Inflammatory macrophage treated with lipopolysaccharide for 1 hour (primary cell): ENCODE measurements around the gene RGS3.

Source experiments
- DNase-seq, 2 donors: peaks; one replicate each; pipeline ENCODE4 v3.0.0-alpha.2; 2020 to 2022

RGS3 gene

DNA sequence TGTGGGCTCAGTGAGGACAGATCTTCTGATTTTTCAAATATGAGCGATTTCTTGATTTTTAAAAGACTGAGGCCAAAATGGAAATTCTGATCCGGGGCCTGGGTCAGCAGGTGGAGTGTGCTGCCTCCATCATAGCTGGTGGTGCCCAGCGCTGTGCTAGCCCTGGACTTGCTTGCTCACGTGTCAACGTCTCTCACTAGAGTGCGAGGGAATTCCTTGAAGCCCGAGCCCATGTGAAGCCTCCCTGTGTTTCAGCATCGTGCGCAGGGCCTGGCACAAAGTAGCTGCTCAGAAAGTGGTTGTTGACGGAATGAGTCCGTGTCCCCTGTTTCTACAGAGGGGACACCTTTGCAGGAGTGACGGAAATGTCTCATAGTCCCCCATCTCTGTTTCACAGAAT lies 50.5 kb downstream of the RGS3 start:
- no peak for DNase-seq

DNA sequence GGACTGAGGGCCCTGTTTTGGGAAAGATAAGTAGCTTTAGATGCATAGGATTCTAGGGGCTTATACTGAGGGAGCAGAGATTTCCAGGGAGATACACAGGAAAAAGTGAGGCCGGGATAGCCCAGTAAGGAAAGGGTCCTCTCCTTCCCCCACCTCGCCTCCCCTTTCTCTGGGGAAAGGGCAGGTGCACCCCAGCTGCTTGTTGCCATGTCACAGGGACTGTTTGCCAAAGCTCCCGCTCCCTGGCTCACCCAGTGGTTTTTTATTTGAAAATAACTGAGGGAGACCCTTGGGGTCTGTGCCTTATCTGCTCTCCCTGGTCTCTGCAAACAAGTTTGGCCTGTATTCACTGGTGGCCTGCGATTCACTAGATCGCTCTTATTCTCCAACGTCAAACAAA lies 51.2 kb downstream of the RGS3 start:
- DNase-seq, result no peak

DNA sequence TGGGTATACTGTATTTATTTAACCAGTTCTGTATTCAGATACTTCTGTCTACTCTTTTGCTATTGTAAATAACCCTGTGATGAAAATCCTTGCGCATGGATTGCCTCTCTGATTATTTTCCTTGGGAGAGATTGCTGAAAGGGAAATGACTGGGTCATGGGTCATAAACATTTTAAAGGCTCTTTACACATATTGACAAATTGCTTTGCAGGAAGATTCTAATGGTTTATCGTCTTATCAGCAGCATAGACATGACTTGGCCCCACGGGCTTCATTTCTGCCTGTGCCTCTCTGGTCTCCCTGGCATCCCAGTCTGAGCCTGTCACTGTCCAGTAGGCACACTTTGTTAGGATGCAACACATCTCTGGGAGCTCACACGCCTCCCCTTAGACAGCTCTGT lies 52.3 kb downstream of the RGS3 start:
- DNase-seq, result no peak

GRCh38 chr9:113516840-113517577 lies 53.5 kb downstream of the RGS3 start:
- peak; percentile 54 to 64 for DNase-seq

DNA sequence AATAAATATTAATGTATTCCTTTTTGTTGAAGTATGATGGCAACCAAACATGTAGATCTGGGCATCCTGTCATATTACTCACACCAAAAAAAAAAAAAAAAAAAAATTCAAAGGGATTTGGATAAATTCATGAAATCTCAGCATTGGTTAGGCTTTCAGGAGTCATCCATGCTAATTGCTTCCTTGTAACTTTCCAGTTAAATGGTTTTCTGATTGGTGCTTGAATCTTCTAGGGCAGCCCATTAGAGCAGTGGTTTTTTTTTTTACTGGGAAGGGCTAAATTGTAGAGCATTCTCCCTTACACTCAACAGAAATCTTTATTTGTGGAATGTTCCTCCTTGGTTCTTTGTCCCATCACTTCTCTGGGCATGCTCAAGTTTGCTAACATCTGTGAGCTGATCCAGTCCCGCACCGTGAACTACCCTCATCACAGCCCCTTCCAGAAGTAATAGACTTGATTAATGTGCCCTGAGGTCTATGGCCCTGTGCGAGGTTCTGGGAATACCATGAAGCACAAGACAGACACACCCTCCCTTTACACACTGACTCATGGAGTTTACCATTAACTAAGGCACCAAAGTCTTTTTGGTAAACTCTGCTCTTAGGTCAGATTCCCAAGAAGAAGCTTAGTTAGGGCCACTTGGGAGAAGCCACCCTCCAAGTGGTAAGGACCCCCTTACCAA lies 56.0 kb downstream of the RGS3 start:
- DNase-seq, result no peak

DNA sequence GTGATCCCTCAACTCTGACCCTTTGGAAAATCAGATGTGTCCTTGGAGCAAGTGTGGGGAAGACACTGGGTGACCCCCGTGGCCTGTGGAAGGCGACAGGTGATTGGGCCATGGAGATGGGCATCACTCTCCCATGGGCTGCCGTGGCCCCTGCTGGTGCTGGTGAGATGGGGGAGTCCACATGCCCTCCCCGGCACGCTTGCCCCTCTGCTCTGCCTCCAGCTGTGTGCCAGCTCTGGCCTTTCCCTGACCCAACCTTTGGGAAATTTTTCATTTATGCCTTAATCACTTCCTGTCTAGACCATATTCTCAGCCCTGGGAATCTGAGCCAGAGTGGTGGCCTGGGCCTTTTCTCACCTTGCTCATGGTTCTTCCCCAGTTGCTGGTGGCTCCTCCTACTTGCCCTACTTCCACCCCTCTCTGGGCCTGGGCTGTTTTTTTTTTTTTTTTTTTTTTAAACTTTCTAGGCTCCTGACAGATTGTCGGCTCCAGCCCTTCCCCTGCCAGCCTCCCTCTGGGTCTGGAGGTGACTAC lies 56.6 kb downstream of the RGS3 start:
- DNase-seq, result peak; percentile 17 to 56

DNA sequence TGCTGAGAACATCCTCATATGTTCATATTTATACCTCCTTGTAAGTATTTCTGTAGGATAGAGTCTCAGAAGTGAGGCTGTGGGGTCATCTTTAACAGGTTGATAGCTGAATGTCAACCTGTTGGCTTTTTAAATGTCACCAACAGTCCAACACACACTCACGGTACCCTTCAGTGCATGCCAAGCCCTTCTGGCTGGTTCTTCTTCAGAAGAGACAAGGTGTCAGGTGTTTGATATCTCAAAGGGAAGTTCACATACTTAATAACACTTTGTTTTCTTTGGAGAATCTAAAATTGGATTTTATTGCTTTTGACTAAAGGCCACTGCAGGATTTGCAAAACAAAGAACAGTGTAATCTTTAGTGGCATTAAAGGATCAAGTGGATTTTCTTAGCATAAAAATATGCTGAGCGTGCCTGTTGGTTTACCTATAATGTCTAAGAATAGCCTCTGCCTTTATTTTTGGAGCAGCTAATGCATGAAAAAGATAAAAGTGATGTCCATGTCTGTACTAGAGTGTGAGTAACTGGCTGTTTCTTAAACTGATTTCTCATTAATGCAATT lies 58.2 kb downstream of the RGS3 start:
- DNase-seq, result no peak

GRCh38 chr9:113522419-113522818 lies 58.9 kb downstream of the RGS3 start:
- no peak for DNase-seq

DNA sequence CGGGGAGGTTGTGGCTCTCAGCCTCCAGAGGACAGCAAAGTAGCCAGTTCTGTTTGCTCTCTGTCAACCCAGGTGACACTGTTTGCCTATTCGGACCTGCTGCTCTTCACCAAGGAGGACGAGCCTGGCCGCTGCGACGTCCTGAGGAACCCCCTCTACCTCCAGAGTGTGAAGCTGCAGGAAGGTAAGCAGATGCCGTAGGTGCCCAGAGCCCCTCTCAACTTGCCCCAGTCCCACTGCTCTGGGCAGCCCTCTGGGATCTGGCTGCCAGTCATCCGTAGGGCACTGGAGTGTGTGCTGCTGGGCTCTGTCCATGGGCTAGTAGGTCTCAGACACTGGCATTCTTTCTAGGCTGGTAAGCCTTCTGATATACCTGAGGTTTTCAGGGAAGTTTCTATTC lies 59.3 kb downstream of the RGS3 start:
- no peak for DNase-seq

GRCh38 chr9:113523421-113524141 lies 60.1 kb downstream of the RGS3 start:
- DNase-seq, result peak; percentile 89 to 94

GRCh38 chr9:113524468-113524867 lies 60.9 kb downstream of the RGS3 start:
- DNase-seq, result peak; percentile 24 to 26

- DNase-seq, result no peak
Observed at GRCh38 chr9:113525205-113525604, 61.7 kb downstream of the RGS3 start.

GRCh38 chr9:113525831-113526230 lies 62.3 kb downstream of the RGS3 start:
- DNase-seq, result no peak

GRCh38 chr9:113526231-113526746 lies 62.8 kb downstream of the RGS3 start:
- DNase-seq, result no peak

- no peak for DNase-seq
Observed at GRCh38 chr9:113526841-113527240, 63.3 kb downstream of the RGS3 start.

DNA sequence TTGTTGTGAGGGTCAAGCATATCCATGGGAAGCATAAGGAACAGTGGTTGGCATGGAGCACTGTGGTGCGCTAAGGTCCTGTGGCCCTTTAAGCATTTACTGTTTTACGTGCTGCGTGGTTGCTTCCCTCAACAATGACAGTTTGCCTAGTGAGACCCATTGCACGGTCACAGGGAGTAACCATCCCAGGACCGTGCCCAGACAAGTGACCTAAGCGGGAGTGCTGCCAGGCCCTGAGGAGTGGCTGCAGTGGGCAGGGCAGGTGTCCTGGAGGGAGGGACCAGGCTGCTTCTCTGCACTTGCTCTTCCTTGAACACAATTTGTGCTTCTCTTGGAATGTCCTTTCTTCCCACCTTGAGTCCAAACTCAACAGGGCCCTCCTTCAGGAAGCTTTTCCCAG lies 64.6 kb downstream of the RGS3 start:
- DNase-seq, result no peak

- no peak for DNase-seq
Observed at GRCh38 chr9:113528811-113529210, 65.3 kb downstream of the RGS3 start.

GRCh38 chr9:113529336-113530009 lies 65.9 kb downstream of the RGS3 start:
- DNase-seq, result no peak

DNA sequence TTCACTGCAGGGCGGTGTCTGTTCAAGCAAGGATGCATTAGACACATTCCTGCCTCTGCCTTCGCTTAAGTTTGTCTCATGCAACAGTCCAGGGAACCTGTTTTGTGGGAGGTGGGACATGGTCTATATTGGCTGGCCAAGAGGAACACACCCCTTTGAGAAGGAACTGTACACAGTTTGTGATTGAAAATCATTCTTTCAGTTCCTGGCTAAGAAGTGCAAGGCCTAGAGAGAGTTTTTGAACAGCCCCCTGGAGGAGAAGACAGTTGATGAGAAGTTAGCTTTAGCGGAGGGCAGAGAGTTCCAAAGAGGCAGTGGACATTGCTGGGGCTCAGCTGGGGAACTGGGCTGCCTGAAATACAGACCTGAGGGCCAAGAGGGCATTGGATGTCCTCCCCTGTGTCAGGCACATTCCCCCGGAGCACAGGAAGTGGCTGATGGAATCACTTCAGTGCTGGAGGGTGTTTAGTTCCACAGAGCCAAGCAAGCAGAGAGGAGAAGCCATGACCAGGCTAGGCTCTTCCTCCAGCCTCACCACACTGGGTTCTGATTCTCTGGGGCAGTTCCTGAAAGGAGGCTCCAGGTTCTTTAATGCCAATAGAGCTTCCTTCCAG lies 66.6 kb downstream of the RGS3 start:
- DNase-seq, result no peak

GRCh38 chr9:113530942-113531341 lies 67.4 kb downstream of the RGS3 start:
- no peak for DNase-seq

GRCh38 chr9:113531919-113532808 lies 68.6 kb downstream of the RGS3 start:
- DNase-seq, result no peak
